GM23338 (cell line): ENCODE data around the gene C2CD2L. TPM values are rescaled to one million over a fixed set of nuclear protein-coding genes. Genes with fewer than 3 reads are reported as not detected.
A peak's percentile ranks its signal among the peaks of the same experiment; 100 is the strongest.

ENCODE experiments used
- ATAC-seq: fragments of 200-7000 bp; cut with Tn5 transposase; 3 replicates; pipeline ENCODE4 v1.9.1; 2020
- DNase-seq: peaks from one replicate; pipeline ENCODE4 v3.0.0-alpha.2; 2015; ENCODE audit warnings: low spot score
- H2AFZ ChIP-seq: fragments of 200-600 bp; sonication (generic); 2 replicates; pipeline ENCODE4 v1.8.0; 2016; ENCODE audit warnings: antibody characterized with exemption, mild to moderate bottlenecking, moderate library complexity
- H3F3A ChIP-seq: fragments of 200-600 bp; sonication (generic); replicated peaks from 2 replicates; pipeline ENCODE4 v1.8.0; 2017; ENCODE audit warnings: antibody characterized with exemption, mixed run types, low read depth
- H3K27ac ChIP-seq: fragments of 200-600 bp; sonication (generic); 2 replicates; pipeline ENCODE4 v1.6.1; 2016; ENCODE audit warnings: low read depth
- H3K27me3 ChIP-seq: fragments of 200-600 bp; sonication (generic); 2 replicates; pipeline ENCODE4 v1.8.0; 2016; ENCODE audit warnings: mild to moderate bottlenecking, mixed run types, moderate library complexity; ENCODE audit not compliant: insufficient read depth
- H3K36me3 ChIP-seq: fragments of 200-600 bp; sonication (generic); 2 replicates; pipeline ENCODE4 v1.8.0; 2016; ENCODE audit warnings: mild to moderate bottlenecking; ENCODE audit not compliant: insufficient read depth
- H3K4me1 ChIP-seq: fragments of 200-600 bp; sonication (generic); 2 replicates; pipeline ENCODE4 v1.8.0; 2016; ENCODE audit warnings: mild to moderate bottlenecking, moderate library complexity; ENCODE audit not compliant: insufficient read depth
- H3K4me2 ChIP-seq: fragments of 200-600 bp; sonication (generic); 2 replicates; pipeline ENCODE4 v1.7.1; 2017; ENCODE audit warnings: mixed run types
- H3K4me3 ChIP-seq: fragments of 200-600 bp; sonication (generic); 2 replicates; pipeline ENCODE4 v1.6.1; 2016; ENCODE audit warnings: mixed run types
- H3K79me2 ChIP-seq: fragments of 200-600 bp; sonication (generic); replicated peaks from 2 replicates; pipeline ENCODE4 v1.8.0; 2017; ENCODE audit warnings: mild to moderate bottlenecking; ENCODE audit not compliant: insufficient read depth
- H3K9me2 ChIP-seq: fragments of 200-600 bp; sonication (generic); 2 replicates; pipeline ENCODE4 v1.8.0; 2017; ENCODE audit not compliant: insufficient read depth
- H4K20me1 ChIP-seq: fragments of 200-600 bp; sonication (generic); replicated peaks from 2 replicates; pipeline ENCODE4 v1.8.0; 2017; ENCODE audit warnings: mild to moderate bottlenecking; ENCODE audit not compliant: insufficient read depth
- H3K27ac Mint-ChIP-seq: 2 replicates; pipeline ENCODE4 v1.8.0; 2020; ENCODE audit warnings: inconsistent platforms, mild to moderate bottlenecking, moderate library complexity, mixed read lengths
- H3K27me3 Mint-ChIP-seq: 3 replicates; pipeline ENCODE4 v1.8.0; 2022; ENCODE audit warnings: low read depth, mild to moderate bottlenecking, moderate library complexity, mixed read lengths, inconsistent platforms; ENCODE audit not compliant: insufficient read depth, poor library complexity
- H3K36me3 Mint-ChIP-seq: 3 replicates; pipeline ENCODE4 v1.8.0; 2021; ENCODE audit warnings: low read depth, mild to moderate bottlenecking, inconsistent platforms, moderate library complexity, mixed read lengths
- H3K4me1 Mint-ChIP-seq: 3 replicates; pipeline ENCODE4 v1.8.0; 2020; ENCODE audit warnings: mild to moderate bottlenecking, inconsistent platforms, mixed read lengths
- H3K4me3 Mint-ChIP-seq: 3 replicates; pipeline ENCODE4 v1.8.0; 2021; ENCODE audit warnings: moderate library complexity, mild to moderate bottlenecking, inconsistent platforms, mixed read lengths
- H3K9me3 Mint-ChIP-seq: 3 replicates; pipeline ENCODE4 v1.8.0; 2020; ENCODE audit warnings: moderate library complexity, mild to moderate bottlenecking, inconsistent platforms, mixed read lengths
- CTCF ChIP-seq, 2 experiments: fragments of 200-600 bp in 1 of 2; sonication (generic) in 1 of 2; conservative IDR thresholded peaks; 2 replicates each; pipeline versions ENCODE4 v1.5.1 to v1.6.1; 2016 to 2017; ENCODE audit warnings: antibody characterized with exemption in 2 of 2, low read depth in 2 of 2, mild to moderate bottlenecking in 2 of 2, moderate library complexity in 1 of 2
- EZH2phosphoT487 ChIP-seq: fragments of 200-600 bp; sonication (generic); IDR thresholded peaks from one replicate; pipeline ENCODE4 v1.8.1; 2018; ENCODE audit warnings: antibody characterized with exemption; ENCODE audit not compliant: unreplicated experiment
- JUNB ChIP-seq: IDR thresholded peaks from one replicate; pipeline ENCODE4 v1.6.1; 2016; ENCODE audit warnings: antibody characterized with exemption; ENCODE audit not compliant: unreplicated experiment
- NANOG ChIP-seq: IDR thresholded peaks from 2 replicates; pipeline ENCODE4 v1.6.1; 2016; ENCODE audit warnings: antibody characterized with exemption, borderline replicate concordance
- ZNF114 ChIP-seq: fragments of 250-450 bp; sonication (Bioruptor Pico); IDR thresholded peaks from 2 replicates; pipeline ENCODE4 v1.5.0; 2020; ENCODE audit warnings: mild to moderate bottlenecking, moderate library complexity
- ZNF331 ChIP-seq: fragments of 250-450 bp; sonication (Bioruptor Pico); IDR thresholded peaks from 2 replicates; pipeline ENCODE4 v1.5.0; 2020; ENCODE audit warnings: low read depth, mild to moderate bottlenecking, moderate library complexity
- ZNF462 ChIP-seq: fragments of 250-450 bp; sonication (Bioruptor Pico); IDR thresholded peaks from 2 replicates; pipeline ENCODE4 v1.5.0; 2020; ENCODE audit warnings: mild to moderate bottlenecking, moderate library complexity
- polyA plus RNA-seq: library from polyadenylated mRNA; unstranded; fragments of >200 nt; fragmentation: Nextera tagmentation; extraction: Ambion mirVana; gene quantifications from 2 replicates; pipeline ENCODE4 v1.2.1, GENCODE V29; 2016
- total RNA-seq: library from RNA; depleted of rRNA; stranded (reverse); fragments of >200 nt; shearing (Covaris generic); gene quantifications from 2 replicates; pipeline ENCODE4 v1.2.3, GENCODE V29; 2014

The C2CD2L gene
- total and polyA plus RNA-seq, 2 experiments from 2014 or later, result 1.4 to 4.4 TPM

GRCh38 chr11:119118227-119118626, 11.1 kb downstream of the C2CD2L start (continued):
- TF ChIP-seq ZNF462 (CRISPR knock-in tag) (no peak), EZH2phosphoT487 (no peak)

GRCh38 chr11:119118946-119119345, 11.8 kb downstream of the C2CD2L start:
- no peak for DNase-seq
- no peaks in the 10 kb centered on the region for H3K9me3 Mint-ChIP-seq
- H3K27me3 Mint-ChIP-seq, result peaks cover 15% of the 10 kb centered on the region
- no peak overlapping the region for H2AFZ ChIP-seq
- H3K27ac ChIP-seq, result no peak overlapping the region
- H3K79me2 ChIP-seq, result peaks cover 24% of the 10 kb centered on the region
- H3K4me1 ChIP-seq, result peaks cover 19% of the 10 kb centered on the region
- no peak for TF ChIP-seq NANOG
- H3F3A ChIP-seq, result peaks cover 4% of the 10 kb centered on the region; the same call in 1 of the 2 replicates
- no peaks in the 10 kb centered on the region for H3K36me3 ChIP-seq
- H3K4me3 ChIP-seq, result no peak overlapping the region
- no peak overlapping the region for H3K27ac Mint-ChIP-seq
- no peak for ATAC-seq
- no peak overlapping the region for H3K4me2 ChIP-seq
- peaks cover 8% of the 10 kb centered on the region; the same call in 1 of the 2 replicates for H4K20me1 ChIP-seq
- peaks cover 18% of the 10 kb centered on the region for H3K4me1 Mint-ChIP-seq
- peaks cover 6% of the 10 kb centered on the region; the same call in 2 of the 3 replicates for H3K36me3 Mint-ChIP-seq
- no peaks in the 10 kb centered on the region for H3K27me3 ChIP-seq
- no peaks in the 10 kb centered on the region for H3K9me2 ChIP-seq
- H3K4me3 Mint-ChIP-seq, result no peak overlapping the region

DNA sequence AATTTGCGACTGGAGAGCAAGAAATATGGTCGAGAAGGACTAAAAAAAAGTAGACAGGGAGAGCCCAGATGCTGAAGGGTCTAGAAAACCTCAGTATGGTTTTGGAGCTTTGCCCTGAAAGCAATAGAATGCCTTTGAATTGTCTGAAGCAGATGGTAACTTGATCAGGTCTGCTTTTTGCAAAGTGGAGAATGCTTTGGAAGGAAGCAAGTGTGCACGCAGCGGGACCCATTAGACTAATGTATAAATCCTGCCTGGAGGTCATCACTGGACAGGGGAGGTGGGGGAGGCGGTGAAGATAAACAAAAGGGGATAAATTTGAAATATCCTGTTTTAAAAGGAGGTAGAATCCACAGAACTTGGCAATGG, 13.5 kb downstream of the C2CD2L start:
- peak overlapping the region; percentile 94 for H3K4me3 Mint-ChIP-seq
- ATAC-seq (no peak; the same call in 2 of the 3 replicates), DNase-seq (no peak)
- H3K9me3 Mint-ChIP-seq, result no peaks in the 10 kb centered on the region
- H3K27me3 Mint-ChIP-seq, result peaks cover 15% of the 10 kb centered on the region
- Histone ChIP-seq H3K79me2 (peaks cover 31% of the 10 kb centered on the region), H3K4me3 (peak overlapping the region; percentile 62), H4K20me1 (peaks cover 11% of the 10 kb centered on the region; the same call in 1 of the 2 replicates), H2AFZ (peak overlapping the region; percentile 89; the same call in 1 of the 2 replicates), H3K27ac (no peak overlapping the region), H3K4me1 (peaks cover 15% of the 10 kb centered on the region), H3K36me3 (no peaks in the 10 kb centered on the region), H3K9me2 (no peaks in the 10 kb centered on the region), H3F3A (peaks cover 11% of the 10 kb centered on the region; the same call in 1 of the 2 replicates), H3K27me3 (no peaks in the 10 kb centered on the region), H3K4me2 (peak overlapping the region; percentile 80)
- peaks cover 18% of the 10 kb centered on the region for H3K4me1 Mint-ChIP-seq
- peaks cover 12% of the 10 kb centered on the region for H3K36me3 Mint-ChIP-seq
- peak overlapping the region; percentile 93; the same call in 1 of the 2 replicates for H3K27ac Mint-ChIP-seq
- TF ChIP-seq ZNF331, result no peak
- TF ChIP-seq JUNB, result no peak
- TF ChIP-seq ZNF114 (CRISPR knock-in tag), result no peak
- no peak for TF ChIP-seq CTCF (conservative IDR thresholded peaks at IDR 0.05; ENCODE audit: low read depth in 2 of 2)
